ENCODE results near the gene PNLIPRP2. TPM values are rescaled to one million over a fixed set of nuclear protein-coding genes. Genes with fewer than 3 reads are reported as not detected.

The PNLIPRP2 gene
- total and polyA plus RNA-seq, 2 of the 8 experiments (the other 6 are each of a cell fraction or from before 2014, with no cell fraction given), result 0.11 TPM; not detected in 1

- H3K9me3 ChIP-seq (ENCODE audit: insufficient read depth in 2 of 2, low read depth in 1 of 2, low read length in 1 of 2), result no peaks in the 10 kb centered on the region
- FAIRE-seq (no peak), DNase-seq (ENCODE audit: low read depth in 1 of 2, low spot score in 2 of 2) (no peak)
- CTCF ChIA-PET (ENCODE audit: partially characterized antibody), result interaction anchor here (0.6 to 12.9 kb wide), 22 partner anchors 11 to 574 kb away, joined by 3 to 223 read pairs (median 4); no protein-coding TSS in a partner anchor
- no peaks in the 10 kb centered on the region for H3K23me2 ChIP-seq (ENCODE audit: low read depth, low read length)
- H3K4me2 ChIP-seq (ENCODE audit: insufficient read depth in 1 of 2, low read depth in 2 of 2, low read length in 2 of 2), result no peak overlapping the region
- H3K18ac ChIP-seq (ENCODE audit: extremely low read depth, low read length), result no peak overlapping the region
- no peak overlapping the region for H3K9ac ChIP-seq (replicated peaks in 1 of 4; ENCODE audit: extremely low read depth in 1 of 4, low read depth in 3 of 4, low read length in 3 of 4)
- H3K27ac ChIP-seq (ENCODE audit: low read depth, low read length), result no peak overlapping the region
- H3K79me1 ChIP-seq (ENCODE audit: low read depth, low read length), result no peaks in the 10 kb centered on the region
- POLR2A ChIA-PET (ENCODE audit: partially characterized antibody), result interaction anchor here (0.7 to 1.1 kb wide), 3 partner anchors 12 to 101 kb away, joined by 3 read pairs; no protein-coding TSS in a partner anchor
- H4K8ac ChIP-seq (ENCODE audit: extremely low read depth, insufficient read depth, low read length), result no peak overlapping the region
- H3K27me3 ChIP-seq (replicated peaks in 1 of 4; ENCODE audit: control insufficient read depth in 3 of 4, extremely low read depth in 1 of 4, insufficient read depth in 3 of 4, low read length in 3 of 4), result no peaks in the 10 kb centered on the region; a peak in 3 of 7 replicates
- H3K36me3 ChIP-seq (ENCODE audit: control insufficient read depth in 2 of 4, insufficient read depth in 4 of 4, low read length in 3 of 4), result no peaks in the 10 kb centered on the region
- peaks cover 0 to 9% (median 4%) of the 10 kb centered on the region in 4 experiments; a peak in 3 of 7 replicates for H3K4me1 ChIP-seq (replicated peaks in 1 of 4; ENCODE audit: control insufficient read depth in 3 of 4, insufficient read depth in 4 of 4, low read length in 3 of 4)
- no peaks in the 10 kb centered on the region for H3K79me2 ChIP-seq (ENCODE audit: control insufficient read depth in 1 of 2, insufficient read depth in 2 of 2, low read length in 2 of 2)
- H3K4ac ChIP-seq (replicated peaks; ENCODE audit: insufficient read length, low read depth, low read length), result no peak overlapping the region
- no peak overlapping the region for H2AK5ac ChIP-seq (ENCODE audit: low read depth, low read length)
- H2BK20ac ChIP-seq (ENCODE audit: low read length), result no peak overlapping the region
- no peak overlapping the region for H3K56ac ChIP-seq (replicated peaks; ENCODE audit: insufficient read length, low read depth, low read length)
- no peak overlapping the region for H3K4me3 ChIP-seq (ENCODE audit: extremely low read depth in 1 of 4, insufficient read depth in 2 of 4, low read depth in 3 of 4, low read length in 4 of 4)
- TF ChIP-seq SP2 (IDR thresholded peaks at IDR 0.05; ENCODE audit: low read length) (no peak), PHF8 (conservative IDR thresholded peaks at IDR 0.05; ENCODE audit: low read depth, low read length) (no peak), CREB1 (IDR thresholded peaks at IDR 0.05) (no peak), RNF2 (IDR thresholded peaks at IDR 0.05; ENCODE audit: borderline replicate concordance, low read depth, low read length, missing control alignments, poor library complexity, severe bottlenecking) (no peak), TEAD4 (IDR thresholded peaks at IDR 0.05; ENCODE audit: low read depth, low read length) (no peak), EP300 (IDR thresholded peaks at IDR 0.05; ENCODE audit: borderline replicate concordance in 1 of 2, low read depth in 2 of 2, low read length in 2 of 2) (no peak), GABPA (IDR thresholded peaks at IDR 0.05; ENCODE audit: borderline replicate concordance, insufficient read depth, low read length) (no peak), TAF7 (optimal IDR thresholded peaks at IDR 0.05; ENCODE audit: borderline replicate concordance, low read depth, low read length) (no peak), E2F6 (IDR thresholded peaks at IDR 0.05) (no peak), ASH2L (IDR thresholded peaks at IDR 0.05; ENCODE audit: low read length) (no peak)
- TF ChIP-seq, protein P1, sequence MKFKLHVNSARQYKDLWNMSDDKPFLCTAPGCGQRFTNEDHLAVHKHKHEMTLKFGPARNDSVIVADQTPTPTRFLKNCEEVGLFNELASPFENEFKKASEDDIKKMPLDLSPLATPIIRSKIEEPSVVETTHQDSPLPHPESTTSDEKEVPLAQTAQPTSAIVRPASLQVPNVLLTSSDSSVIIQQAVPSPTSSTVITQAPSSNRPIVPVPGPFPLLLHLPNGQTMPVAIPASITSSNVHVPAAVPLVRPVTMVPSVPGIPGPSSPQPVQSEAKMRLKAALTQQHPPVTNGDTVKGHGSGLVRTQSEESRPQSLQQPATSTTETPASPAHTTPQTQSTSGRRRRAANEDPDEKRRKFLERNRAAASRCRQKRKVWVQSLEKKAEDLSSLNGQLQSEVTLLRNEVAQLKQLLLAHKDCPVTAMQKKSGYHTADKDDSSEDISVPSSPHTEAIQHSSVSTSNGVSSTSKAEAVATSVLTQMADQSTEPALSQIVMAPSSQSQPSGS (IDR thresholded peaks at IDR 0.05; ENCODE audit: low read length), result no peak
- H4K91ac ChIP-seq (replicated peaks; ENCODE audit: insufficient read length, low read length), result no peak overlapping the region
- WGBS, 2 experiments (ENCODE audit: extremely low coverage in 1 of 2, insufficient coverage in 1 of 2, insufficient read length in 1 of 2, insufficient replicate concordance in 2 of 2, low coverage in 1 of 2, low lambda C conversion rate in 2 of 2, missing lambda C conversion rate in 1 of 2), result 79% methylated on average over 6 of the region's 6 CpGs; no CpG with 5 or more reads in 1 of the 2 experiments
- no peak overlapping the region for H2BK12ac ChIP-seq (ENCODE audit: low read depth, low read length)
- no peak overlapping the region for H2BK15ac ChIP-seq (ENCODE audit: low read length)
- no peak overlapping the region for H2BK120ac ChIP-seq (replicated peaks; ENCODE audit: low read depth, low read length)
- H2BK5ac ChIP-seq (ENCODE audit: low read depth, low read length), result no peak overlapping the region
- H4K20me1 ChIP-seq (replicated peaks in 1 of 2; ENCODE audit: control insufficient read depth in 1 of 2, insufficient read depth in 2 of 2, low read length in 2 of 2), result no peaks in the 10 kb centered on the region
- H3K14ac ChIP-seq (ENCODE audit: insufficient read length), result no peak overlapping the region
- H2AFZ ChIP-seq (ENCODE audit: low read length), result no peak overlapping the region
- H4K5ac ChIP-seq (ENCODE audit: insufficient read length, low read depth, low read length), result no peak overlapping the region
- H3K23ac ChIP-seq (ENCODE audit: insufficient read length), result no peak overlapping the region
Observed at GRCh38 chr10:116687633-116688032, 66.9 kb downstream of the PNLIPRP2 start.
